OCI-LY1 (cell line): Measurements from ENCODE around the gene CAPN7.
"Not testable (repeated sequence)": the region's sequence is repeated elsewhere in the genome, so short reads cannot be mapped to it uniquely, and the experiment has no call there.

Source experiments
- CTCF ChIP-seq: fragments of 200-600 bp; sonication (generic), shearing (Covaris generic); IDR thresholded peaks from 2 replicates; pipeline ENCODE4 v1.5.1; 2017; ENCODE audit warnings: mild to moderate bottlenecking, antibody characterized with exemption, low read length, moderate library complexity, mixed read lengths
- EZH2 ChIP-seq: fragments of 200-600 bp; sonication (generic), shearing (Covaris generic); IDR thresholded peaks from 2 replicates; pipeline ENCODE4 v1.8.0; 2017; ENCODE audit warnings: borderline replicate concordance, mixed run types, mild to moderate bottlenecking, antibody characterized with exemption, low read length, moderate library complexity, mixed read lengths

GRCh38 chr3:15166391-15166790 is 39.7 kb upstream of the CAPN7 start:
- not testable (repeated sequence) for TF ChIP-seq CTCF, EZH2
